HL-60/S4 treated with phorbol 12-myristate 13-acetate at 8.2 ng/mL for 4 days and 3 days (cell line): Measurements from ENCODE around the gene DMXL2.
"Not testable (repeated sequence)": the region's sequence is repeated elsewhere in the genome, so short reads cannot be mapped to it uniquely, and the experiment has no call there.

Source experiments
- in situ Hi-C: fragments of 300-500 bp; cut with MboI; formaldehyde crosslinking; loops from 2 replicates; pipeline ENCODE4 v1.15.0; 2022; ENCODE audit warnings: low sequenced_read_pairs

DMXL2 gene

GRCh38 chr15:51625236-51625635 is 2.7 kb upstream of the DMXL2 start:
- in situ Hi-C loops, result no loop called here

DNA sequence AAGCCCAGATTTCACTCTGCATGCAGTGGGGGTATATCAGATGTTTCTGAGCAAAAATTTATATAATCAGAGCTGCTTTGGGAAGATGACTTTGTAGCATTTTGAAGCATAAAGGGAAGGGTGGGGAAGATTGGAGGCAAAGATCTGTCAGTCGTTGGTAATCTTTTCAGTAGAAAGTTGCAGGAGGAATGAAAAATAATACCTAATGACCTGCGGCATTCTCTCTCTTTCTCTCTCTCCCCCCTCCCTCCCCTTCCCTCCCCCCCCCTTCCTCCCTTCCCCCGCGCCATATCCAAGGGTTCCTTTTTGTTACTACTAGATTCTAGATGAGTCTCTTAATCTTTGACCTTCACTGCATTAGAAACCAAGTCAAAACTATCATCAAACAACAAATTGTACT is 1.5 kb upstream of the DMXL2 start:
- in situ Hi-C loops, result no loop called here

DNA sequence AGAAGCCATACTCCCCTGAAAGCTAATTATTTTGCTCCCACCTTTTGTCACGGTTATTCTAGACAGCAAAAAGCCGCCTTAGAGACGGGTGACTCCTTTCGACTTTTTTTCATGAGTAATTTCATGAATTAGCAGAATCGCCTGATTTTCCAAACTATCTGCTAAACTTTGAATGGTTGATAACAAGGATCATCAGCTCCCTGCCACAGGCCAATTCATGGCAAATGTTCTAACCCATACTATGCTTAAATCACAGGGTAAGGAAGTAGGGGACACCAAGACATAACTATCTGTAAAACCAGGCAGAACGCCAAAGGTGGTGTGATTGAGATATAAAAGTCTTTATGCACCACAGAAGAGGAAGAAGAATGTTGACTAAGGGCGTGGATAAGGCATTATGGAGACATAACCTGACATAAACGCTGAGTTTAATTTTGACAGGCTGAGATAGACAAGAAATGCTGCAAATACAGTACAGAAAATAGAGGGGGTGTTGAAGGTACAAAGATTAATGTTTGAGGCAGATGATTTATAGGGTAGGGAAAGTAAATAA is 891 bp upstream of the DMXL2 start:
- in situ Hi-C loops, result no loop called here

DNA sequence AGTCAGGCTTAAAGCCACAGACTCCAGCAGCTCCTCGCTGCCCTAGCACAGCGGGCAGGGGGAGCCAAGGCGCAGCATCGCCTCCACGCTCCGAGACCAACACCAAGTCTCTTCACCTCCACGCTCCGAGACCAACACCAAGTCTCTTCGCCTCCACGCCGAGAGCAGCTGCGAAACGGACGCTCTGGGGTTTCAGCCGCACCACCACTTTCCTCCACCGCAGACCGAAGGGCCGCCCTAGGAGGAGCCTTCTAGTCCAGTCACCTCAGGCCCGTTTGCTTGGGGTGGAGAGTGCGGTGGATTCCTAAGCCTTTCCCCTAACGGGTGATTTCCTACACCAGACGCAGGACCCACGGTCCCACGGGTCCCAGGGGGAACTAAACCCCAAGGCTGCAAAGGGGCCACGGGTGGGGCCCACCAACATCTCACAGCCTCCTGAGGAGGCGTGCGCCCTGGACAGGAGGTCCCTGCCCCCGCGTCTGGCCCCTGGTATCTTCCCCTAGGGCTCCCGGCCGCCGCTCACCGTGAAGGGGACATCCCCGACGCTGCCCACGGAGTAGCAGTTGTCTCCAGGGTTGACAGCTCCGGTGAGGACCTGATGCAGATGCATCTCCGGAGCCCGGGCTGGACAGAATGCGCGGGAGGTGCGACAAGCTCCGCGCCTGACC is 501 bp downstream of the DMXL2 start:
- in situ Hi-C loops, result no loop called here

DNA sequence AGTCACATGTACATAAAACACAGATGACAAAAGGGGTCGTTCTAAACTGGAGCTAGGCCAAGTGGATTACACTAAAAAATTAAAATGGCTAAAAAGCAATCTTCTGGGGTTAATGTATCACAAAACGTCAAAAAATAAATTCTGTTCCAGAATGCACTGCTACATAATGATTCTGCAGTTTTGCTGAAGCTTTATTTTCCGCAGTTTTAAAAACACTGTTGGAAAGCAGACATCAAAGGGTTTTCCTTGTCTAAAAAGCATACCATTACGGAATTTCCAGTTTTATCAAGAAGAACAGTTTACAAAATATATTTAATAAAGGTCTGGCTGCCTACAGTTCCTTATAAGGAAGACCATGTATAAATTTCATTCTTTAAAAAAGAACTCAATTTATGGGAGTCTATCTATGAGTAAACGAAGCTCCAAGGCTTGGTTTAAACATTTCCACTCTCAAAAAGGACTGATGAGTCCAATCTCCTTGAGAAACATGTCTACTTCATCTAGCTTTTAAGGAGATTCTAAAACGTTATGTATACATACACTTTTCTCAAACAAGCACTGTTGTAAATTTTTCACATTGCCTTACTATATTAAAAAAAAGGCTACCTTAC is 1.3 kb downstream of the DMXL2 start:
- in situ Hi-C loops, result no loop called here

GRCh38 chr15:51620641-51621040 is 1.9 kb downstream of the DMXL2 start:
- in situ Hi-C loops, result no loop called here

- in situ Hi-C loops, result no loop called here
Observed at GRCh38 chr15:51620122-51620521, 2.4 kb downstream of the DMXL2 start.

DNA sequence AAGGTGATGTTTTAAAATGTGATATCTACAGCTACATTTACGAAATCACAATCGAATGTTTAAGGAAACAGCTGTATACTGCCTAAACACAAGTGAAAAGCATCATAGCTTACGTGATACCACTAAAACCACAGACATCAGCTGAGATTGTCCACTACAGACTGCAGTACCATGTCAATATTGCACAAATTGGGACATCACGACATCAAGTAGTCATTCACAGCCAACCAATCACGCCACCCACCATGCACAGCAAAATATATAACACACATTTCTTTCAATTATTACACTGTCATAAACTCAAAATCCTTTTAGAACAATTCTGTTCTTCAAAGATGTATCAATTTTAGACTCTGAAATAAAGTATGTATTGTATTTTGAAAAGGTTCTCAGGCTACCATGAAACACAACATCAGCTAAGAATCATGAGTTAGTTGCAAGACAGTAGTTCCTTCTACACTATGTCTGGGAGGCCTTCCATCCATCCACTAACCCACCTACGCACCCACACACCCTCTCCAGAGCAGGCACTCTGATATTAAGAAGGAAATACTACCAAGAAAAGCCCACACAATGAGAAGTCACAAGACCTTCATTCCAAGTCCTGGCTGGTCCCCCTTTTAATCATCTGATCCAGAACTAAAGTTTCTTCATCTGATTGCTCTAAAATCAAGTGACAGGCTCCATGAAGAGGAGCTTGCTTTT is 3.1 kb downstream of the DMXL2 start:
- in situ Hi-C loops, result no loop called here

DNA sequence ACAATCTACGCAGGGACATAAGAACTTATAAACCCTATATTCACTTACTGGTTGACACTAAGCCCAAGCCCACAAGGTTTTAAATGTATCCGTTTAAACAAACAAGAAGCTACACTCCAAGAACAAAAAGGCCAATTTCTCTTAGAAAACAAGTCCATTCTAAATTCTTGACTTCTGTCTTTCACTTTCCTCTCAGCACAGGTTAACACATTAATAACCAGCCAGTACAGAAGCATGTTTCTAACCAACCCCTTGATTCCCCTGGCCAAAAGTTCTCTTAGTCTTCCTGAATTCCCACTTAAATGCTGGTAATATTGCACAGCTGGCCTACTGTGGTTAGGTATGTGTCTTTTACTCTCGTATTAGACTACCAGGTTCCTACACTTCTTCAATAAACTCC is 4.7 kb downstream of the DMXL2 start:
- in situ Hi-C loops, result no loop called here

DNA sequence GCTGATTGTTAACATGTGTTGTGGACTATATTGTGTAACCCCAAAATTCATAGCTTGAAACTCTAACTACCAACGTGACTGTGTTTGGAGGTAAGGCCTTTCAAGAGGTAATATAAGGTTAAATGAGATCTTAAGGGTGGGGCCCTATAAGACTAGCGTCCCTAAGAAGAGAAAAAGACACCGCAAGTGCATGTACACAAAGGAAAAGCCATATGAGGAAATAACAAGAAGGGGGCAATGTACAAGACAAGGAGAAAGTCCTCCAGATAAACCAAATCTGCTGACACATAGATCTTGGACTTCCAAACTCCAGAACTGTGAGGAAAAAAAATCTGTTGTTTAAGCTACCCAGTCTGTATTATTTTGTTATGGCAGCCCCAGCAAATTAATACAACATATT is 8.6 kb downstream of the DMXL2 start:
- in situ Hi-C loops, result no loop called here

GRCh38 chr15:51612669-51613068 is 9.9 kb downstream of the DMXL2 start:
- in situ Hi-C loops, result not testable (repeated sequence)

DNA sequence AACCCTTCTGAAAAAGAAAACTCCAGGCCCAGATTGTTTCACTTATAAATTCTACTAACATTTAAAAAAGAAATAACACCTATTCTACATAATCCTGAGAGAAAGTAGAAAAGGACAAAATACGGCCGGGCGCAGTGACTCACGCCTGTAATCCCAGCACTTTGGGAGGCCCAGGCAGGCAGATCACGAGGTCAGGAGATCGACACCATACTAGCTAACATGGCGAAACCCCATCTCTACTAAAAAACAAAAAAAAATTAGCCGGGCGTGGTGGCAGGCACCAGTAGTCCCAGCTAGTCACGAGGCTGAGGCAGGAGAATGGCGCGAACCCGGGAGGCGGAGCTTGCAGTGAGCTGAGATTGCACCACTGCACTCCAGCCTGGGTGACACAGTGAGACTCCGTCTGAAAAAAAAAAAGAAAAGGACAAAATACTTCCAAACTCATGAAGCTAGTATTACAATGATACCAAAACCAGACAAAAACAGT is 19.1 kb downstream of the DMXL2 start:
- in situ Hi-C loops, result not testable (repeated sequence)

- in situ Hi-C loops, result no loop called here
Observed at GRCh38 chr15:51603002-51603401, 19.6 kb downstream of the DMXL2 start.

DNA sequence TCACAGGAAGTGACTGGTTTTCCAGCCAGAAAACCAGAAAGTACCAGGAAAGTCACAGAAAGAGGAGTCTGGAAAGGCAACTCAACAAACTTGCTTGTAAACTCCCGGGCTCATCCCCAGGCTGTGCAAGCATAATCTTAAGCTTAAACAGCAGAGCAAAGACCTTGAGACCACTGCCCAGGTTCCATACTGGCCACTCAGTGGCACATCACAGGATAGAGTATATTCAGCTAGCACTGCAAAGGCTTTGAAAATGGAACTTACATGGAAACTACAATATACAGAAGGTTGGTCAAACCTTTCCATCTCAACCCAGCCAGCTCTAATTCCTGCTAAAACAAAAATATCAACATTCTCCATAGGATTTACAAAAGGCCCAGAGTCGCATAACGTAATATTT is 20.1 kb downstream of the DMXL2 start:
- in situ Hi-C loops, result no loop called here

DNA sequence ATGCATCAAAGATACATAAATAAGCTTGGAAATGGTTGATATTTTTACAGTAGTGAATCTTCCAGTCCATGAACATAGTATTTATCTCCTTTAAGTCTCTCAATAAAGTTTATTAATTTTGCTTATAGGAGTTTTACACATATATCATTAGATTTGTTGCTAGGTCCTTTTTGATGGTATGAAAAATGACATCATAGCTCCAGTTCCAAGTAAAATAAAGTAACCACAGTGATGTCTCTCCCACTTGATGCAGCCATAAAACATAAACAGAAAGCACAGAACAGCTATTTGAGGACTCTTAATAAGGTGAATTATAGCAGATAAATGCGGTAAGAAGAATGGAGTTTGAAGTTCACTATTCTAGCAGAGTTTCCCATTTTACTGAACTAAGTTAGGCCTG is 20.8 kb downstream of the DMXL2 start:
- in situ Hi-C loops, result no loop called here

- in situ Hi-C loops, result no loop called here
Observed at GRCh38 chr15:51600114-51600513, 22.5 kb downstream of the DMXL2 start.

DNA sequence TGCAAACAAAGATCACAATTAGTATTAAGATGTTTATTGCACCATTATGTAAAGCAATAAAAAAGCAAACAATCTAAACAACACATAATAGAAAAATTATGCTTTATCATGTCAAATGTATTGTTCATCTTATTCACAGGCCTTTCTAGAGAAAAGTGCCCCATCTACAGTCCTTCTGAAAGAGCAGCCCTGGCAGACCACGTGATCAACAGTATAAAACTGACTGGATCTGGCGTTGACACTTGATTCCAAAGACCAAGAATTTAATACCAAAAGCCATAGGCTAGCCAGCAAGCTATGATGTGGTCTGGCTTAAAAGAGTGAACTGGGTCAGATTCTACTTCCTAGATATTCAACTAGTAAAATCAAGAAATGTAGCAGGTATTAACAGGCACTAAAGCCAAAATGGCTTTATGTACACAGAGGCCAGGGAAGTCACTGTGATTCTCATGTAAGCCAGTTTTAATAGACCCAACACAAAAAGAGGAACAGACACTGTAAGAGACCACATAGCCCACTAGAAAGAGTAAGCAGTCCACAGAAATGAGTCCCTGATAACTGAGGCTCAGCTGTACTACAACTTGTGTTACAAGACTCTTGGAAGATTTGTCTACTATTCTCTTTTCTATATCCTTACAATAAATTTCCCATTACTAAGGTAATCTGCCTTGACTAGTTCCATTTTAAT is 32.5 kb downstream of the DMXL2 start:
- in situ Hi-C loops, result no loop called here

- in situ Hi-C loops, result no loop called here
Observed at GRCh38 chr15:51588966-51589365, 33.6 kb downstream of the DMXL2 start.

DNA sequence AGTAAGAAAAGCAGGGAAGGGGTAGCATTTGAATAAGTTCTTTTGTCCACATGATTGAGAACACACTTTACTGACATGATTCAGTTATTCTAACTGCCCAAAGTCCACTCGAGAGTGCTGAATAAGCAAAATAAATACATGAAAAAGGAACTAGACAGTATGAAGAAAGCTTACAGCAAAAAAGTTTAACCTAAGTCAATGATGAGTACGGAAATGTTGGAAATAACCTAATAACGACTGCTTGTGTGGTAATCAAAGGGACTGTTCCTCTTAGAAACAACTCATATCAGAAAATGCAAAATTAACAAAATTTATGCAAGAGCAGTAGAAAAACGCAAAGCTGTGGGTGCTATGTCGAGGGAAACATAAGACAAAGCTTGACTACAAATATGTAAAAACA is 36.6 kb downstream of the DMXL2 start:
- in situ Hi-C loops, result no loop called here

- in situ Hi-C loops, result no loop called here
Observed at GRCh38 chr15:51580982-51581381, 41.6 kb downstream of the DMXL2 start.

DNA sequence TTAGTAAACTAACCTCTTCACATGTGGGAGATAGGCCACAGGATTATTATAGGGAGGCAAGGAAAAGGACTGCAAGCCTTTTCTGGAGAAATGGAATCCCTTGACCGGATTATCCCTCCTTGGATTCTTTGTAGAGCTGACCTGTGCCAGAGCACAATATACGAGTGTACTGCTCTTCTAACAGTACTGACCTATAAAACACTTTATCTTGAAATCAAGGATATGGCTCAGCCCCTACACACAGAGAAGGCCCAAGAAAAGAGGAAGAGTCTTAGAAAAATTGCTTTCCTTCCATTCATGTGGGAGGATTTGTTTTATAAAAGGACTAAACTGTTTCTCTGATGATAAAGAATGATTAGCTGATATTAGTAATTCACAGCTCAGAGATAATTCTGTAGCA is 42.2 kb downstream of the DMXL2 start:
- in situ Hi-C loops, result no loop called here
